HEK293 (cell line): ENCODE data around the gene ANXA1.

Experiments used
- CTCF ChIA-PET: fragments of 350-600 bp; formaldehyde crosslinking; extraction: SDS; loops from one replicate; lab custom pipeline; 2021; ENCODE audit warnings: antibody characterized with exemption; lab: Yijun Ruan, JAX
- POLR2A ChIA-PET: fragments of 300-600 bp; formaldehyde crosslinking; extraction: SDS; loops from one replicate; lab custom pipeline; 2020; ENCODE audit warnings: antibody characterized with exemption, inconsistent platforms; lab: Yijun Ruan, JAX
- H3K27ac ChIP-seq: fragments of 200-500 bp; sonication (Bioruptor generic); 2 replicates; pipeline ENCODE4 v1.5.1; 2014; ENCODE audit warnings: low read depth, low read length, control low read depth, inconsistent platforms; ENCODE audit errors: extremely low read depth
- H3K36me3 ChIP-seq, 2 experiments: fragments of 200-500 bp in 1 of 2; sonication (Bioruptor generic) in 1 of 2; 1 replicate in 1 of 2; 2 replicates in 1 of 2; pipeline ENCODE4 v1.5.1; 2014 to 2017; ENCODE audit warnings: inconsistent platforms in 2 of 2, low read length in 2 of 2; ENCODE audit not compliant: control insufficient read depth in 2 of 2, insufficient read depth in 1 of 2
- H3K4me1 ChIP-seq: fragments of 200-500 bp; sonication (Bioruptor generic); 2 replicates; pipeline ENCODE4 v1.5.1; 2014; ENCODE audit warnings: mild to moderate bottlenecking, low read length, inconsistent platforms; ENCODE audit not compliant: control insufficient read depth, insufficient read depth
- H3K4me3 ChIP-seq: 2 replicates; pipeline ENCODE4 v1.5.1; 2011; ENCODE audit warnings: low read depth, mild to moderate bottlenecking, control low read depth, low read length, moderate library complexity
- H3K9me3 ChIP-seq: fragments of 200-500 bp; sonication (Bioruptor generic); 2 replicates; pipeline ENCODE4 v1.5.1; 2014; ENCODE audit warnings: low read depth, low read length, inconsistent platforms; ENCODE audit not compliant: control insufficient read depth, insufficient read depth
- HOXD13 ChIP-seq: sonication (generic); formaldehyde crosslinking; IDR thresholded peaks from 2 replicates; pipeline ENCODE4 v1.8.0; 2022; ENCODE audit warnings: missing genetic modification reagents, borderline replicate concordance
- IKZF3 ChIP-seq: fragments of 450-650 bp; IDR thresholded peaks from 2 replicates; pipeline ENCODE4 v1.5.0; 2018; ENCODE audit warnings: missing biosample characterization, mild to moderate bottlenecking, missing genetic modification characterization, moderate library complexity
- KLF7 ChIP-seq: fragments of 450-650 bp; formaldehyde crosslinking; IDR thresholded peaks from 2 replicates; pipeline ENCODE4 v1.5.1; 2016; ENCODE audit warnings: missing biosample characterization, missing genetic modification characterization, borderline replicate concordance
- SALL2 ChIP-seq: fragments of 450-650 bp; formaldehyde crosslinking; IDR thresholded peaks from 2 replicates; pipeline ENCODE4 v1.5.0; 2017; ENCODE audit warnings: missing biosample characterization, mild to moderate bottlenecking, missing genetic modification characterization, borderline replicate concordance
- ZFP37 ChIP-seq: fragments of 450-650 bp; formaldehyde crosslinking; IDR thresholded peaks from 2 replicates; pipeline ENCODE4 v1.5.1; 2016; ENCODE audit warnings: missing biosample characterization, missing genetic modification characterization
- ZNF121 ChIP-seq: fragments of 450-650 bp; formaldehyde crosslinking; IDR thresholded peaks from 2 replicates; pipeline ENCODE4 v1.5.1; 2016; ENCODE audit warnings: missing biosample characterization, missing genetic modification characterization
- ZNF155 ChIP-seq: fragments of 450-650 bp; formaldehyde crosslinking; IDR thresholded peaks from 2 replicates; pipeline ENCODE4 v1.5.1; 2016; ENCODE audit warnings: missing biosample characterization, missing genetic modification characterization
- ZNF157 ChIP-seq: fragments of 450-650 bp; formaldehyde crosslinking; IDR thresholded peaks from 2 replicates; pipeline ENCODE4 v1.5.1; 2016; ENCODE audit warnings: missing biosample characterization, missing genetic modification characterization
- ZNF530 ChIP-seq: fragments of 450-650 bp; formaldehyde crosslinking; IDR thresholded peaks from 2 replicates; pipeline ENCODE4 v1.5.1; 2016; ENCODE audit warnings: low read depth, missing biosample characterization, missing genetic modification characterization
- ZNF571 ChIP-seq: fragments of 450-650 bp; formaldehyde crosslinking; IDR thresholded peaks from 2 replicates; pipeline ENCODE4 v1.5.0; 2017; ENCODE audit warnings: missing biosample characterization, missing genetic modification characterization
- ZNF600 ChIP-seq: fragments of 450-650 bp; formaldehyde crosslinking; IDR thresholded peaks from 2 replicates; pipeline ENCODE4 v1.5.1; 2016; ENCODE audit warnings: missing biosample characterization, missing genetic modification characterization
- ZNF654 ChIP-seq: fragments of 450-650 bp; formaldehyde crosslinking; IDR thresholded peaks from 2 replicates; pipeline ENCODE4 v1.5.1; 2016; ENCODE audit warnings: low read depth, missing biosample characterization, missing genetic modification characterization
- ZNF660 ChIP-seq: fragments of 450-650 bp; IDR thresholded peaks from 2 replicates; pipeline ENCODE4 v1.5.1; 2018; ENCODE audit warnings: missing biosample characterization, mild to moderate bottlenecking, missing genetic modification characterization
- ZNF664 ChIP-seq: fragments of 450-650 bp; formaldehyde crosslinking; IDR thresholded peaks from 2 replicates; pipeline ENCODE4 v1.5.1; 2016; ENCODE audit warnings: missing biosample characterization, missing genetic modification characterization
- ZNF677 ChIP-seq: fragments of 450-650 bp; IDR thresholded peaks from 2 replicates; pipeline ENCODE4 v1.5.0; 2018; ENCODE audit warnings: missing biosample characterization, mild to moderate bottlenecking, missing genetic modification characterization, moderate library complexity
- ZSCAN16 ChIP-seq: fragments of 450-650 bp; formaldehyde crosslinking; IDR thresholded peaks from 2 replicates; pipeline ENCODE4 v1.5.1; 2016; ENCODE audit warnings: missing biosample characterization, missing genetic modification characterization
- TF ChIP-seq, protein P1 (sequence below): fragments of 450-650 bp; formaldehyde crosslinking; IDR thresholded peaks from 2 replicates; pipeline ENCODE4 v1.5.1; 2017; ENCODE audit warnings: missing biosample characterization, missing genetic modification characterization
- TF ChIP-seq, protein P2 (sequence below): fragments of 450-650 bp; formaldehyde crosslinking; IDR thresholded peaks from 2 replicates; pipeline ENCODE4 v1.5.1; 2017; ENCODE audit warnings: missing biosample characterization, missing genetic modification characterization
- TF ChIP-seq, protein P3 (sequence below): fragments of 450-650 bp; formaldehyde crosslinking; IDR thresholded peaks from 2 replicates; pipeline ENCODE4 v1.5.1; 2016; ENCODE audit warnings: missing biosample characterization, missing genetic modification characterization
- TF ChIP-seq, protein P4 (sequence below): fragments of 450-650 bp; formaldehyde crosslinking; conservative IDR thresholded peaks from 2 replicates; pipeline ENCODE4 v1.5.1; 2016; ENCODE audit warnings: low read depth, missing biosample characterization, missing genetic modification characterization
- TF ChIP-seq, protein P5 (sequence below): fragments of 450-650 bp; formaldehyde crosslinking; IDR thresholded peaks from 2 replicates; pipeline ENCODE4 v1.5.1; 2016; ENCODE audit warnings: missing biosample characterization, missing genetic modification characterization
- TF ChIP-seq, protein P6 (sequence below): fragments of 450-650 bp; formaldehyde crosslinking; IDR thresholded peaks from 2 replicates; pipeline ENCODE4 v1.5.1; 2017; ENCODE audit warnings: missing biosample characterization, missing genetic modification characterization

The ANXA1 gene

DNA sequence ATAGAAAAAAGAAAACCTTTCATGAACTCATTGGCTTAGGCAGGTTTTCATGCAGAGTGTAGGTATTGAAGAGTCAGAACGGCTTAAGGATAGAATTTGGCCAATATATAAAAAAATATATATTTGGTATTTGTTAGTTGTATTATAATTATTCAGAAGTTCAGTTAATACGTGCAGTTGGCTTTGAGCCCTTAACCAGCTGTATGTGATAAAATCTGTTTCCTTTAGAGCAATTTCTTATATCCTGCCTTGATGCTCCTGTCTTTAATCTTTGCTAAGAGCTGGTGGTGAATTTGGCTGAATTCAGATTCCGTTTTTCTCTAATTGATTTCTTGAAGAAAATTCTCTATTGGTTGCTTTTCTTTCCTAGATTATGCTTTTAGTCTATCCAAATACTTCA lies 3.7 kb downstream of the ANXA1 start:
- Histone ChIP-seq H3K9me3 (no peaks in the 10 kb centered on the region), H3K27ac (no peak overlapping the region), H3K36me3 (peaks cover 0 to 17% of the 10 kb centered on the region in 2 experiments; a peak in 1 of 3 replicates), H3K4me1 (no peaks in the 10 kb centered on the region; the same call in 1 of the 2 replicates), H3K4me3 (no peak overlapping the region)
- no peak for TF ChIP-seq IKZF3 (tag by site-specific recombination)
- no peak for TF ChIP-seq ZNF530
- TF ChIP-seq, protein P1, sequence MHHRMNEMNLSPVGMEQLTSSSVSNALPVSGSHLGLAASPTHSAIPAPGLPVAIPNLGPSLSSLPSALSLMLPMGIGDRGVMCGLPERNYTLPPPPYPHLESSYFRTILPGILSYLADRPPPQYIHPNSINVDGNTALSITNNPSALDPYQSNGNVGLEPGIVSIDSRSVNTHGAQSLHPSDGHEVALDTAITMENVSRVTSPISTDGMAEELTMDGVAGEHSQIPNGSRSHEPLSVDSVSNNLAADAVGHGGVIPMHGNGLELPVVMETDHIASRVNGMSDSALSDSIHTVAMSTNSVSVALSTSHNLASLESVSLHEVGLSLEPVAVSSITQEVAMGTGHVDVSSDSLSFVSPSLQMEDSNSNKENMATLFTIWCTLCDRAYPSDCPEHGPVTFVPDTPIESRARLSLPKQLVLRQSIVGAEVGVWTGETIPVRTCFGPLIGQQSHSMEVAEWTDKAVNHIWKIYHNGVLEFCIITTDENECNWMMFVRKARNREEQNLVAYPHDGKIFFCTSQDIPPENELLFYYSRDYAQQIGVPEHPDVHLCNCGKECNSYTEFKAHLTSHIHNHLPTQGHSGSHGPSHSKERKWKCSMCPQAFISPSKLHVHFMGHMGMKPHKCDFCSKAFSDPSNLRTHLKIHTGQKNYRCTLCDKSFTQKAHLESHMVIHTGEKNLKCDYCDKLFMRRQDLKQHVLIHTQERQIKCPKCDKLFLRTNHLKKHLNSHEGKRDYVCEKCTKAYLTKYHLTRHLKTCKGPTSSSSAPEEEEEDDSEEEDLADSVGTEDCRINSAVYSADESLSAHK (tag by site-specific recombination) = no peak
- TF ChIP-seq ZNF654 (tag by site-specific recombination) = no peak
- TF ChIP-seq ZNF155 (tag by site-specific recombination) = no peak
- TF ChIP-seq ZNF660 (tag by site-specific recombination) = no peak
- no peak for TF ChIP-seq ZNF157 (tag by site-specific recombination)
- TF ChIP-seq, protein P2, sequence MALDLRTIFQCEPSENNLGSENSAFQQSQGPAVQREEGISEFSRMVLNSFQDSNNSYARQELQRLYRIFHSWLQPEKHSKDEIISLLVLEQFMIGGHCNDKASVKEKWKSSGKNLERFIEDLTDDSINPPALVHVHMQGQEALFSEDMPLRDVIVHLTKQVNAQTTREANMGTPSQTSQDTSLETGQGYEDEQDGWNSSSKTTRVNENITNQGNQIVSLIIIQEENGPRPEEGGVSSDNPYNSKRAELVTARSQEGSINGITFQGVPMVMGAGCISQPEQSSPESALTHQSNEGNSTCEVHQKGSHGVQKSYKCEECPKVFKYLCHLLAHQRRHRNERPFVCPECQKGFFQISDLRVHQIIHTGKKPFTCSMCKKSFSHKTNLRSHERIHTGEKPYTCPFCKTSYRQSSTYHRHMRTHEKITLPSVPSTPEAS (tag by site-specific recombination) = no peak
- TF ChIP-seq, protein P3, sequence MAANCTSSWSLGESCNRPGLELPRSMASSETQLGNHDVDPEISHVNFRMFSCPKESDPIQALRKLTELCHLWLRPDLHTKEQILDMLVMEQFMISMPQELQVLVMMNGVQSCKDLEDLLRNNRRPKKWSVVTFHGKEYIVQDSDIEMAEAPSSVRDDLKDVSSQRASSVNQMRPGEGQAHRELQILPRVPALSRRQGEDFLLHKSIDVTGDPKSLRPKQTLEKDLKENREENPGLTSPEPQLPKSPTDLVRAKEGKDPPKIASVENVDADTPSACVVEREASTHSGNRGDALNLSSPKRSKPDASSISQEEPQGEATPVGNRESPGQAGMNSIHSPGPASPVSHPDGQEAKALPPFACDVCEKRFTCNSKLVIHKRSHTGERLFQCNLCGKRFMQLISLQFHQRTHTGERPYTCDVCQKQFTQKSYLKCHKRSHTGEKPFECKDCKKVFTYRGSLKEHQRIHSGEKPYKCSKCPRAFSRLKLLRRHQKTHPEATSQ (tag by site-specific recombination) = no peak
- no peak for TF ChIP-seq ZNF121 (tag by site-specific recombination)
- TF ChIP-seq ZFP37 (tag by site-specific recombination) = no peak
- ChIA-PET CTCF (interaction anchor here (0.6 to 1.5 kb wide), 5 partner anchors 22 to 298 kb away, joined by 3 to 15 read pairs (median 4); no protein-coding TSS in a partner anchor), POLR2A (interaction anchor here (0.8 to 1.2 kb wide), 2 partner anchors 9 to 18 kb away, joined by 3 to 5 read pairs; no protein-coding TSS in a partner anchor)

DNA sequence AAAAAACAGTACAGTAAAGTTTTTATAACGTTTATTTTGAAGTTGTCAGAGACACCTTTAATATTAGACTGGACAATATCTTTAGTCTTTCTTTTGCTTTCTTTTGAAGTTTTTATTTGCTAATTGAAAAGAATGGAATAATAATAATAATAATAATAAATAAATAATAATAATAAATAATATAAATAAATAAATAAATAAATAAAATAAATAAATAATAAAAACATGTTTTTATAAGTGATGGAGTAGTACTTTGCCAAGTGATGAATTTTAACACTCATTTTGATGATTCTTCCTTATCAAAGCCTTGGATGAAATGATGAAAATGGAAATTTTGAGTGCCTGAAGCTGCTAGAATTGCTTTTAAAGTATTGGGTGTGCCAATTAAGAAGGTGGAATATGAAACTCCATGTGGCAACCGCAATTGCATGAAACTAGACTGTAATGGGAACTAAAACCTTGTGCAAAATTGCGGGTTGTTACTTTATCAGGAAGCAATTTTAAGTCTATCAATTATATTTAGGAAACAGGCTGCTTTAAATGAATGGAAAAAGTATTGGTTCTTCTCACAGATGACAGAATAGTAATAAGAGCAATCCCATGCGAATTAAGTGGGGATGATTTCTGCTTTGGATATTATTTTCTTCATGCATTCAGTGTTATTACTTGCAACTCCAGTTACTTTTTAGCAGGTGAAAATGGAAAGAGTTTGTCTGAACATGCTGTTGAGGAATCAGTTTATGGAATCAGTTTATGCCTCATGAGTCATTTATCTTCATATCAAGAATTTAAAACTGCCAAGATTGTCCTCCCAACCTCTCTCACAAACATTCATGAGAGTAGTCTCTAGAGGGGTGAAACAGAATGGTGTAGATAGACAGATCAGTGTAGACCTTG lies 4.6 kb downstream of the ANXA1 start:
- Histone ChIP-seq H3K27ac (no peak overlapping the region), H3K4me1 (no peaks in the 10 kb centered on the region; the same call in 1 of the 2 replicates), H3K9me3 (no peaks in the 10 kb centered on the region), H3K4me3 (no peak overlapping the region), H3K36me3 (peaks cover 0 to 24% of the 10 kb centered on the region in 2 experiments; a peak in 1 of 3 replicates)
- ChIA-PET CTCF (interaction anchor here (1.2 to 1.5 kb wide), 2 partner anchors 49 to 299 kb away, joined by 4 to 15 read pairs; no protein-coding TSS in a partner anchor), POLR2A (interaction anchor here (0.8 to 1.2 kb wide), 2 partner anchors 10 to 19 kb away, joined by 3 to 5 read pairs; no protein-coding TSS in a partner anchor)
- TF ChIP-seq ZNF571 = no peak
- no peak for TF ChIP-seq HOXD13 (CRISPR knock-in tag)
- 0 out of 2 replicates have a peak, but pooled peaks have one; percentile 15 for TF ChIP-seq ZNF664 (tag by site-specific recombination)
- no peak for TF ChIP-seq KLF7 (tag by site-specific recombination)
- no peak for TF ChIP-seq ZSCAN16 (tag by site-specific recombination)
- 0 out of 2 replicates have a peak, but pooled peaks have one; percentile 23 for TF ChIP-seq ZFP37 (tag by site-specific recombination)
- TF ChIP-seq, protein P4, sequence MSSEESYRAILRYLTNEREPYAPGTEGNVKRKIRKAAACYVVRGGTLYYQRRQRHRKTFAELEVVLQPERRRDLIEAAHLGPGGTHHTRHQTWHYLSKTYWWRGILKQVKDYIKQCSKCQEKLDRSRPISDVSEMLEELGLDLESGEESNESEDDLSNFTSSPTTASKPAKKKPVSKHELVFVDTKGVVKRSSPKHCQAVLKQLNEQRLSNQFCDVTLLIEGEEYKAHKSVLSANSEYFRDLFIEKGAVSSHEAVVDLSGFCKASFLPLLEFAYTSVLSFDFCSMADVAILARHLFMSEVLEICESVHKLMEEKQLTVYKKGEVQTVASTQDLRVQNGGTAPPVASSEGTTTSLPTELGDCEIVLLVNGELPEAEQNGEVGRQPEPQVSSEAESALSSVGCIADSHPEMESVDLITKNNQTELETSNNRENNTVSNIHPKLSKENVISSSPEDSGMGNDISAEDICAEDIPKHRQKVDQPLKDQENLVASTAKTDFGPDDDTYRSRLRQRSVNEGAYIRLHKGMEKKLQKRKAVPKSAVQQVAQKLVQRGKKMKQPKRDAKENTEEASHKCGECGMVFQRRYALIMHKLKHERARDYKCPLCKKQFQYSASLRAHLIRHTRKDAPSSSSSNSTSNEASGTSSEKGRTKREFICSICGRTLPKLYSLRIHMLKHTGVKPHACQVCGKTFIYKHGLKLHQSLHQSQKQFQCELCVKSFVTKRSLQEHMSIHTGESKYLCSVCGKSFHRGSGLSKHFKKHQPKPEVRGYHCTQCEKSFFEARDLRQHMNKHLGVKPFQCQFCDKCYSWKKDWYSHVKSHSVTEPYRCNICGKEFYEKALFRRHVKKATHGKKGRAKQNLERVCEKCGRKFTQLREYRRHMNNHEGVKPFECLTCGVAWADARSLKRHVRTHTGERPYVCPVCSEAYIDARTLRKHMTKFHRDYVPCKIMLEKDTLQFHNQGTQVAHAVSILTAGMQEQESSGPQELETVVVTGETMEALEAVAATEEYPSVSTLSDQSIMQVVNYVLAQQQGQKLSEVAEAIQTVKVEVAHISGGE = peak; percentile 85
- TF ChIP-seq, protein P5, sequence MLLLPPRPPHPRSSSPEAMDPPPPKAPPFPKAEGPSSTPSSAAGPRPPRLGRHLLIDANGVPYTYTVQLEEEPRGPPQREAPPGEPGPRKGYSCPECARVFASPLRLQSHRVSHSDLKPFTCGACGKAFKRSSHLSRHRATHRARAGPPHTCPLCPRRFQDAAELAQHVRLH (tag by site-specific recombination) = 0 out of 2 replicates have a peak, but pooled peaks have one; percentile 24
- no peak for TF ChIP-seq SALL2 (tag by site-specific recombination)
- no peak for TF ChIP-seq ZNF600
- TF ChIP-seq, protein P6, sequence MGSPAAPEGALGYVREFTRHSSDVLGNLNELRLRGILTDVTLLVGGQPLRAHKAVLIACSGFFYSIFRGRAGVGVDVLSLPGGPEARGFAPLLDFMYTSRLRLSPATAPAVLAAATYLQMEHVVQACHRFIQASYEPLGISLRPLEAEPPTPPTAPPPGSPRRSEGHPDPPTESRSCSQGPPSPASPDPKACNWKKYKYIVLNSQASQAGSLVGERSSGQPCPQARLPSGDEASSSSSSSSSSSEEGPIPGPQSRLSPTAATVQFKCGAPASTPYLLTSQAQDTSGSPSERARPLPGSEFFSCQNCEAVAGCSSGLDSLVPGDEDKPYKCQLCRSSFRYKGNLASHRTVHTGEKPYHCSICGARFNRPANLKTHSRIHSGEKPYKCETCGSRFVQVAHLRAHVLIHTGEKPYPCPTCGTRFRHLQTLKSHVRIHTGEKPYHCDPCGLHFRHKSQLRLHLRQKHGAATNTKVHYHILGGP = no peak
- no peak for TF ChIP-seq ZNF677
